GF-D8 (cell line): ENCODE results near the gene TADA3.
"Not testable (repeated sequence)": the region's sequence is repeated elsewhere in the genome, so short reads cannot be mapped to it uniquely, and the experiment has no call there.

Source experiments
- DNase-seq: peaks from one replicate; lab custom pipeline; 2025; lab: John Stamatoyannopoulos, UW

TADA3 gene

DNA sequence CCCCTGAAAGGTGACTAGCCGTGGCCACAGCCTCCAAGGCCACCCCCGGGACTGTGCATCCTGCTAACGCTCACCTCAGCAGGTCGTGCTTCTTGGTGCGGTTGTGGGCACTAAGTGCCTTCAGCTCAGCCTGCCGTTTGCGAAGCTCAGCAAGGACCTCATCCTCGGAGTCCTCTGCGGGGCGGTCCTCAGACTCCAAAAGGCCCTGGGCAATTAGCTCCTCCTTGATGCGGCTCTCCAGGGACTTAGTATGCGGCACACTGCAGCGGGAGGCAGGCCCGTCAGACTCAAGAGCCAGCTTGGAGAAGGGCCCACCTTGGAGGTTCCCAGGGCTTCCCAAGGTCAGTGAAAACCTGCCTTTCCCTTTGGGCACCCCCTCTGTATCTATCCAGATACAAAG lies 8.3 kb downstream of the TADA3 start:
- no peak for DNase-seq

DNA sequence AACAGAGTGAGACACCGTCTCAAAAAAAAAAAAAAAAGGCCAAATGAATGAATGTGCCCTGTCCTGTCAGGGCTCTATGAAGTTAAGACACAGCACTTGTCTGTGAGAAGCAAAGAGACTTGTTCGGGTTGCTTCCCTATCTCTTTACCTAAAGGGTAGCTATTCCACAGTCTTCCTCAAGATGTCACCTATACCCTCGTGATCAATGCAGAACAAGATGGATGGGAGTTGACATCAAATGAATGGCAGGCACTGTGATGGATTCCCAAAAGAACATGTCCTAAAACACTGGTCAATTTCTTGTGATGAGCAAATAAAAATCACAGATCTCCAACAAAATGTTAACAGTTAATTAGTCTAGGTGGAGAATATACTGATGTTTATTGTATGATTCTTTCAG lies 9.5 kb downstream of the TADA3 start:
- peak; percentile 49 for DNase-seq

DNA sequence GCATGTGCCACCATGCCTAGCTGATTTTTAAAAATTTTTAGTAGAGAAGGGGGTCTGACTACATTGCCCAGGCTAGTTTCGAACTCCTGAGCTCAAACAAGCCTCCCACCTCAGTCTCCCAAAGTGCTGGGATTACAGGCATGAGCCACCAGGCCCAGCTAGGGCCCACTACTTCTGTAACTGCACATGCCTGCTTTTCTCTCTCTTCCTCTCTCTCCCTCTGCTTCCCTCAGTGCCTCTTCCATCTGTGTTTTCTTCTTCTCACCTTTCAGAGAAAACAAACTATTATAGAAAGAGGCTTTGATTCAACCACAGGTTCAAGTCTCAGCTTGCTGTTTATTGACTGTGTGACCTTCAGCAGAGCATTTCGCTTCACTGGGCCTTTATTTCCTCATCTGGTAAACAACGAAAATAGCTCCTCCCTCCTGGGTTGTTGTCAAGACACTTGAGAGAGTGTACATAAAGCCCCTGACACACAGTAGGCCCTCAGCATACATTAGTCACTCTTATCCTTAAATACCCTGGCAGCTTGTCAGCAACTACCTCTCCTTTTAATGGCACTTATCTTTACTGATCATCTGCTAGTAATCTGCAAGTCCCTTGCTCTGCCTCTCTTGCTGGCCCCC lies 10.2 kb downstream of the TADA3 start:
- DNase-seq: no peak

DNA sequence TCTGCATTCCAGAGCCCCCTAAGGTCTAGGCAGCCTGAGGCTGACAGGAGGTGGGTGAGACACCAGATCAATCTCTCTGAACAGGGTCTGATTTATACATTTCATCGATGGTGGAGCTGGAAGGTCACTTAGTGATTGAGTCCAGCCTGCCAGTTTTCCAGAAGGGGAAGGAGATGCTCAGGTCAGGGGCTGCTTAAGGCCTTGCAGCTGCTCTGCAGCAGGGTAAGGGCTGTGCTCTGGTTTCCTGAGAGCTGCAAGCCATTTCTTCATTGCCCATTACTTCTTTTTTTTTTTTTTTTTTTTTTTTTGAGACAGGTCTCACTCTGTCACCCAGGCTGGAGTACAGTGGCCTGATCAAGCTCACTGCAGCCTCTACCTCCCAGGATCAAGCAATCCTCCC lies 10.7 kb downstream of the TADA3 start:
- DNase-seq: peak; percentile 68

DNA sequence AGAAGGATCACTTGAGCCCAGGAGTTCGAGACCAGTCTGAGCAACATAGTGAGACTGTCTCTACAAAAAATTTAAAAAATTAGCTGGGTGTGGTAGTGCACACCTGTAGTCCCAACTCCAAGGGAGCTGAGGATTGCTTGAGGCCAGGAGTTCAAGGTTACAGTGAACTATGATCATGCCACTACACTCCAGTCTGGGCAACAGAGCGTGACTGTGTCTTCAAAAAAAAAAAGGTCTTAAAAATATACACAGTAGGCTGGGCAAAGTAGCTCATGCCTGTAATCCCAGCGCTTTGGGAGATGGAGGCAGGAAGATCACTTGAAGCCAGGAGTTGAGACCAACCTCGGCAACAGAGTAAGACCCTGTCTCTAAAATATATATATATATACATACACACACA lies 11.4 kb downstream of the TADA3 start:
- DNase-seq: peak; percentile 16

DNA sequence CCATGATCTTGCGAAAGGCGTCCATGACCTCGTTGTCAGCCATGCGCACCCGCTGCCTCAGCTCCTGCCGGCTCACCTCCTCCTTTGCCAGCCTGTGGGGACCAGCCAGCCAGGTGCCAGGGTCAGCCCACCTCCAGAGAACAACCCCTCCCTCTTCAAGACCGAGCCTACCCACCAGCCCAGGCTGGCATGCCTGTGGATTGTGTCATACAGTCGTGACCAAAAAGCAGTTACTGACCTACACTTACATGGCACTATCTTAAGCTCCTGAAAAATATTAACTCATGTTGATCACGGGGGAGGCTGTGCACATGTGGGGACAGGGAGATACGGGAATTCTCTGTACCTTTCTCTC lies 11.8 kb downstream of the TADA3 start:
- peak; percentile 71 for DNase-seq

DNA sequence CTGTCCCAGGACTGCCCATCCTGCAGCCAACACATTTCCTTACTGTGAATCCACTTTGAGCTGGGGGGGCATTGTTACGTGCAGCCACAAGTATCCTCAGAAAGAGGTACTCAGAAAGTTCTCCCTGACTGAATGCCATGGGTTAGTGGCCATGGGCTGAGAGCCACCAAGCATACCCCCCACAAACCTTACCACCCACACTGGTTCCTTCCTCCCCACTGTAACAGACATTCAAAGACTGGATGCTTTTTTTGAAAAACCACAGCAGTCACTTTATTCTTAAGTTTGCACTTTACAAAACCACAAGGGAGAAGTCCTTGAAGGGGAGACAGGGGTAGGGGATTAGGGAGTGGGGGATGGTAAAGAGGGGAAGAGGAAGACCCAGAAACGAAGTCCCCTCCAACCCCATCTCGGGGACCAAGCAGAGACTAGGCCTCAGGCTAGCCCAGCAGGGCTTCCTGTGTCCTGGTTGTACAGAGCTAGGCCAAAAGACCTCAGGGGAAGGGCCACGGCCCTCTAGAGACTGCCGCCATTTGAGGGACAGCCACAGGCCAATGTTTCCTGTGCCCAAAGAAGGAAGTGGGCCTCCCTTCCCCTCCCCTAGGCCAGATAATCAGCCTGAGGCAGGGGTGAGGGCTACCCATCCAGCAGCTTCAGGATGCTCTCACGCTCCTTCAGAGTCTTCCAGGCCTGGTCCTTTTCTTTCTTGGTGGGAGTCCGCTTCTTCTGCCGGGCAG lies 12.4 kb downstream of the TADA3 start:
- peak; percentile 98 for DNase-seq

DNA sequence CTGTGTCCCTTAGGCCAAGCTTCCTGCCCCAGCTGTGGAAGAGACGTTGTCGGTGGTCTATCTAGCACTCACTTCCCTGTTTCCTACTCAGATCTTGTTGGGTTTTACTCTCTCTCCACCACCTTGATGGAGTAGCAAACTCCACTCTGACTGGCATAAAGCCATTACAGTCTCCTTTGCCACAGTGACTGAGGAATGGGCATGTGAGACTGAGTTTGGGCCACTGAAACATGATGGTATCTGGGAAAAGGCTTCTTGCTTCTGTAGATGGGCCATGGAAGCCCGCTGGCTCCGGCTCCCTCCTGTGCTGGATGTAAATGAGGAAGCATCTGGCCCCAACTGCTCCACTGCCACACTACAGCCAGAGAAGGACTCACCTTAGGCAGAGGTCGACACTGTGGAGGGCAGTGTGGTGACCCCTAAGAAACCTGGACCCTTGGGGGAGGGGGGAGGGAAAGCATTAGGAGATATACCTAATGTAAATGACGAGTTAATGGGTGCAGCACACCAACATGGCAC lies 13.1 kb downstream of the TADA3 start:
- DNase-seq: peak; percentile 19

DNA sequence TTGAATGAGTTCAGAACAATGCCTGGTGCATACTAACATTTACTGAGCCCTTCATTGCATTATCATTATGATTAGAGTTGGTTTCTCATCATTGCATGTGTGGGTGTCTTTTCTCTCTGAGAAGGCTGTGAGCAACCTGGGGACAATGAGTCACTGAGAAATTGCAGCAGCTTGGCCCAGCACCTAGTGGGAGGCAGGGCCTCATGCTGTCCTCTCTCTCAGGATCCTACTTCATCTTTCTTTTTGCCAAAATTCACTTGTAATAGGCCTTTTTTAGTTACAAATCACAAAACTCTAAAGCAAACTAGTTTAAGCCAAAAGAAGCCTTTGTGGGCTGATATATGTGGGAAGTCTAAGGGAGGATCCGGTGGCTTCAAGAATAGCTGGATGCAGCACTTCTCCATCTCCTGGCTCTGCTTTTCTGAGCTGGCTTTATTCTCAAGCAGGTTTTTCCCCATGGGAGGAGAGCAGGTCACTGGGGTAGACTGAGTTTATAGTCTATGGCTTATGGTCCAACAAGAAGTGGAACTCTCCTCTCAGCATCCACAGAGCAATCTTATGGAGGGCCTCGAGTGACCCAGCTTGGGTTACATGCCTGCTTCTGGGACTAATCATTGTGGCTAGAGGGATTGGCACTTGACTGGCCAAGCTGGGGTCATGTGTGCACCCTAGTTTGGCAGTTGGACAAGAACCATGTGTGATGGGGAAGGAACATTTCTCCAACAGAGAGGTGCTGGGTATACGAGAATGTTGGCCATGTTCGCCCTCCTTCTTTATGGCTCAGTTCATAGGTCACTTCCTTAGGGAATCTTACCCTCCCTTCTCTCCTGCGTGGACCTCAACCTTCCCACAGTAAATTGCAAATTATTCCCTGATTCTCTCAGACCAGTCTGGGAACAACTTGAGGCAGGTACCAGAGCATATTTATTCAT lies 13.9 kb downstream of the TADA3 start:
- no peak for DNase-seq

DNA sequence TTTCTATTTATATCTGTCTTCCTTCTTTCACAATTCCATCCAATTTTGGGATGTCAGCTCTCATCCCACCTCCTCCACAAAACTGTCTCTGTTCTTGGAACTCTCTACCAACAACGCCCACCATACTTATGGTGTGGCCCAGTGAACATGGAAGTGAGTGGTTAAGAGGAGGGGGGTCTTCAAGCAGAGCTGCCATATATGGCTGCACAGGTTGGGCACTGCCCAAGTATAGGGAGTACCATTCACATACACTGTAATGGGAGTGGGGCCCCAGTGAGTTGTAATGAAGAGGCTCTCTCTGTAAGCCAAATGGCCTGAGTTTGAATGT lies 14.6 kb downstream of the TADA3 start:
- no peak for DNase-seq

DNA sequence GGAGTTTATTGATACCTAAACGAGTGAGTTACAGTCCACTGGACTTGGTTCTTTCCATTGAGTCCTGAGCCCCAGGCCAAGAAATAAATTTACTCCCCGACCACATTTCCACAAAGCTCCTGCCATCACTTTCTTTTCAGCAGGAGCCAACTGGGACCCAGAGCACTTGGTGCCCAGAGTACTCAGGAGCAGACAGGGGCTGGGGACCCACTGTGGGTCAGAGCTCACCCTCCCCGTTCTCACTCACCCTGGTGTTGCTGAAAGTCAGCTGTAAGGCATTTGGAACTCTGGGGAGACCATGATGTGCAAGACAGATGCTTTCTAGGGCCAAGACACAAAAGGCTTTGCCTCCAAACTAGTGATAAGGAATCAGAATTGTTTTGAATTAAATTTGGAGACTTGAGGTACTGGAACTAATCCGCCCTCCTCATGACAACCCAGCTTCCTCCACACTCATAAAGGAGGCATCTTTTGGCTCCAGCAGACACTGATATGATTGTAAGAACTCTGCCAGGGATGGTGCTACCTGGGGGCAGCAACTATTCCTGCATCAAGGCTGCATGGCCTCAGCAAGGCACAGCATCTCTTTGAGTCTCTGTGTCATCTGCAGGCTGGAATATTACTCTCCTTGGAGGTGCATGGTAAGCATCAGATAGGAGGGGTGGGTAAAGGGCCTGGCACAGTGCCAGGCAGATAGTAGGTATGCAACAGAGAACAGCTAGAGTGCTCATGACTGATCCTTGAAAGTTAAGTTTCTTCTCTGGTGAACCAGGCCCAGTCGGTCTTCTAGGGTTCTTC lies 15.2 kb downstream of the TADA3 start:
- no peak for DNase-seq

DNA sequence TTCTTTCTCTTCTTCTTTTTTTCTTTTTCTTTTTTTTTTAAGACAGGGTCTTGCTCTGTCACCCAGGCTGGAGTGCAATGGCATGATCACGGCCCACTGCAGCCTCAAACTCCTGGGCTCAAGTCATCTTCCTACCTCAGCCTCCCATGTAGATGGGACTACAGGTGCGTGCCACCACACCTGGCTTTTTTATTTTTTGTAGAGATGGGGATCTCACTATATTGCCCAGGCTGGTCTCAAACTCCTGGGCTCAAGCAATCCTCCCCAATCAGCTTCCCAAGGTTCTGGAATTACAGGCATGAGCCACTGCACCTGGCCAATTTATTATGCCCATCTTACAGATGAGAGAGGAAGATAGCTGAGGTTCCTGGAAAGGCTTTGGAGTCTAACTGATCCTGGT lies 21.3 kb downstream of the TADA3 start:
- DNase-seq: not testable (repeated sequence)

DNA sequence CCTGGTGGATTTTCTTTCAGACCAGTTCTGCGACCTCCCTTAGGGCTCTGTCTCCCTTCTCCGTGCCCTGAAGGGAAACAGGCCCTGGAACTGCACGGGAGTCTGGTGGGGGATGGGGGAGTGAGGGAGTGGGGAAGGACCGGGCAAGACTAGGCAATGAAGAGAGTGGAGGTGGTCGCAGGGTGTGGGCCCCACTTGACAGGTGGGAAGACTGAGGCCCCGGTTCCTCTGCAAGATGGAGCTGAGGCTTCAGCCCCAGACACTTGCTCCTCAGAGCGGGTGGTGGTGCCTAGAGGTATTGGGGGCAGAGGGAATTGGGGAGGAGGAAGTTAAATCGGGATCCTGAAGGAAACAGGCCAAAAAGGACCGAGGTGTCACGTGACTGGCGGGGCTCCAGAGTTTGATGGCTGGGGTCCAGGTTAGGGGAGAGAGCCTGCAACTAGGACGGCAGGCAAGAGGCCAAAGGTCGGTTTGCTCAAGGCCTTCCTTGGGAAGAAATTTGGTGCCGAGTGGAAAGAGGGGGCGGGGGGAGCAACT lies 21.9 kb downstream of the TADA3 start:
- no peak for DNase-seq

DNA sequence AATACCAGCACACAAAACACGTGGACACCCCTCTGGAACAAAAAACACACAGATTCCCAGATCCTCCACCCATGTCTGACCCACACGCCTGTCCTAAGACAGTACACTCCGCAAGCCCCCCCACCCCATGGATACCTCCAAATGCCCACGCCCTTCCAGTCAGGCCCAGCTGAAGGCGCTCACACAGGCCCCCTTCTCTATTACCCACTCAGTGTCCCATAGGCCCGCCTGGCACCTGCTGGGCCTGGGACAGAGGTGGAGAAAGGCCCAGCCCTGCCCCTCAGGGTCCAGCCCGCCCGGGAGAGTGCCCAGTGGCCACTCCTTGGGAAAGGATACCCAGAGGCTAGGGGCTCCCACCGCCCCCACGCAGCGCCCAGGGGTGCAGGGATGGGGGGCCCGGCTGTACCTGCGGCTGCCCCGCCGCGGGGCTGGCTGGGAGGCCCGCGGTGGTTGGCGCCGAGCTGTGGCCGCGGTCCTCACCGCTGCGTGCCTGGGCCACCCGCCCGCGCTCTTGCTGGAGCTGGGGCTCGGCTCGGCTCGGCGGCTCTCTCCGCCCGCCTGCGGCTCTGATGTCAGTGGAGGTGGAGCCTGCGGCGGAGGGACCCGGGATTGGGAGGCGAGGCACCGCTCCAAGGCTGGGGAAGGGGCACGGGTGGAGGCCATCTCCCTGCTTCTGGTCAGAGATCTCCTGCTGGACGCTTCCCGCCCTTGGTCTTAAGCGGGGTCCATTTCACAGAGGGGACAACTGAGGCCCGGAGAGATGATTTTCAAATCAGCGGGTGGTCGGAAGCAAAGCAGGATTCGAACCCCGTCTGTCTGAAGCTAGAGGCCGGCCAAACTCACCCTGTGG lies 22.6 kb downstream of the TADA3 start, which contains the start of gene CAMK1:
TSS of gene CAMK1 (minus strand) at position 522 of the 850 bp plus-strand sequence. CDS start 2,198 bp downstream, outside the sequence.
- no peak for DNase-seq

DNA sequence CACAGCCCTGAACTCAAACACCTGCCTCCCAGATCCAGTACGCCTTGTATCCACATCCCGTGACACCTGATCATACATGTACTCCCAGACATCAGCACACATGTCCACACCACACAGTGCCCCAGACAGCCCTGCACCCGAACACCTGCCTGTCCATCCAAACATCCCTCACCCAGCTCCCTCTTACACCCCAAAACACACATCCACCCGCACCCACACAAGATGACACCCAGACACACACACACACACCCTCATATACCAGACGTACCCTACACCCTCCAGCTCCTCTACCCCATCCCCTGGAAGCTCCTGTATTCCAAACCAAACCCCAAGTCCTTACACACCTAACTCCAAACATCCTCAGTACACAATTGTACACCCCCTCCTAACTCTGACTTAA lies 23.3 kb downstream of the TADA3 start:
- no peak for DNase-seq

DNA sequence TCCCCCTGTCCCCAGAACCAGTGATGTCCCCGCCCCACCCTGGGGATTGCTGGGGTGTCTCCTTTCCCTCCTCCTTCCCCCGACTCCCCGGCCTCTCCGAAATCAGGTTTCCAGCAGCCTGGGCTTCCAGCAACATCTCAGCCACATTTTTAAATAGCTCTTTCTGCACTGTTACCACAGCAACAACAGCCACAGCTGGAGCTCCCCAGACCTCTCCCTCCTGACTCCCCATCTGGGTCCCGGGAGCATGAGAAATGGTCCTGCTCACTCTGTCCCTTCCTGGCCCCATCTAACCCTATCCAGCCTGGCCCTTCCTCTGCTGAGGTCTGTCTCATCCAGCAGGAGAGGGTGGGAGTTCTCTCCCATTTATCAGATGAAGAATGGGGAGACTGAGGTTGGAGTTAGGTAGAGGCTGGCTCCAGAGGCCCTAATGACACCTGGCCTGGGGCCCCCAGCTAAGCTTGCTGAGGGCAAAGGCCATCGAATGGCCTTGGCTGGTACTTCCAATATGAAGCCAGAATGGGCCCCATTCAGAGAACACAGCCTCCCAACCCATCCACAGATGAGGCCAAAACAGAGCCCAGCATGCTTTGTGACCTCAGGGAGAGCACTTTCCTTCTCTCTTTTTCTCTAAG lies 24.0 kb downstream of the TADA3 start:
- no peak for DNase-seq

DNA sequence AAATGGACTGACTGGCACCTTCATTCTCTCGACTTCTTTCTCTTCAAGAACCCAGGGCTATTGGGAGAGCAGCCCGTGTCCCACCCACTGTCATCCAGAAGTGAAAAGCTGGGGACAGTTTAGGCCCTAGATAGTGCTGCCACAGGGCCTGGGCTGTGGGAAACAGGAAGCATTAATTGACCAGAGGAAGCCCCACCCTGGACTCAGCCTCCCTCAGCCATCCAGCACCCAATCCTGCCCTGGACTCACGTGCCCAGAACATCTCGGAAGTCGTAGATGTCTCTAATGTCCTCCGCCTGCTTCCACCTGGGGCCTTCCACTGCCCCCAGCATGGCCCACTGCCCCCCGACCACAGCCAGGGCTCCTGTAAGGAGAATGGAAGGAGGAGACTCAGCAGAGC lies 24.9 kb downstream of the TADA3 start:
- no peak for DNase-seq

DNA sequence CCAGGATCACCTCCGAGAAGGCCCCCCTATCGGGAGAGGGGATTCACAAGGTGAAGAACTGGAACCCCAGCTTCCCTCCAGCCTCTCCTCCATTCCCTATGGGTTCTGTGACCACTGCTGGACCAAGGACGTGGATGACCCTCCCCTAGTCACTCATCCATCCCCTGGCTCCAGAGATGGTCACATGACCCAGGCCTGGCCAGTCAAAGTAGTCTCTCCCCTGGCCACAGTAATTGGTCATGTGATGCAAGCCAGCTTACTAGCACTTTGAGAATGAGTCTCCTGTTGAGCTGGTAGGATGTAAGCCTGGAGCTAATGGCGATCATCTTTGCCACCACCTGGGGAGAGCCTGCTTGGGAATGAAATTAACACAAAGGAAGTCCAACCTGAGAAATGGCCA lies 26.4 kb downstream of the TADA3 start:
- no peak for DNase-seq

DNA sequence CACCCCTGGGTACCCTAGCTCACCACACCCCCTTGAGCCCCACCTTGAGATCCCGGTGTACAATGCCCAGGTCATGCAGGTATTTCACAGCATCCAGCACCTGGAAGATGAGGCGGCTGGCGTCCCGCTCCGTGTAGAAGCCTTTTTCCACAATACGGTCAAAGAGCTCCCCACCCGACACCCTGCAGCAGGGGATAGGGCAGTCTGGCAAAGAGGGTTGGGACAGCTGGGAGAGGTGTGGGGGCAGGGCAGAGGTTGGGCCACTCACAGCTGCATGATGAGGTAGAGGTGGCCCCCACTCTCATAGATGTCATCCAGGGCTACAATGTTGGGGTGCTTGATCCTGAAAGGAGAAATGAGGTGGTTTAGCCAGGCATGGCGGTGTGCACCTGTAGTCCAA lies 29.4 kb downstream of the TADA3 start:
- DNase-seq: no peak

DNA sequence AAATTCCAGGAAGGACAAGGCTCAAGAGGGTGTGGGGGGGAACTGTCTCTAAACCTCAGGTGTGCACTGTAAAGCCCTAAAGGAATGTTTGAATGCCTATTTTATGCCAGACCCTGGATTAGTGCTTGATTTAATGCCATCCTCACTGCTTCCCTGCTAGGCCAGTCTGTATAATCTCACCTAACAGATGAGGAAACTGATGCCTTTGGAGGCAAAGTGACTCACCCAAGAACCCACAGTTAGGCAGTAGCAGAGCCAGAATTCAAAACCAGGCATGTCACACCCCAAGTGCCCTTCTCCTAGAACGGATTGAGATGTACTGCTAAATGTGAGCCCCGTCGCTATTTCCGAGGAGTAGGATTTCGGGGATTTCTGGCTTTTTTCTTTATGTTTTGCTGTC lies 30.4 kb downstream of the TADA3 start:
- DNase-seq: no peak
